Stimulated activated CD4-positive, alpha-beta T cell treated with anti-CD3 and anti-CD28 coated beads, Interleukin-12 subunit alpha, Interleukin-12 subunit beta, amount 100 ng/mL, for 4 hours (primary cell): ENCODE data around the gene LRP1.

Experiments
- DNase-seq: peaks from one replicate; pipeline ENCODE4 v3.0.0-alpha.2; 2020

LRP1 gene

GRCh38 chr12:57127726-57128518 is at the start of gene LRP1:
Gene LRP1 (plus strand): TSS chr12:57128483. CDS start chr12:57128965, 482 bp downstream.
- DNase-seq: peak; percentile 72

GRCh38 chr12:57078519-57079404 is 49.5 kb upstream of the LRP1 start, which contains the start of gene NEMP1:
Gene NEMP1 (minus strand): TSS chr12:57078791. CDS start chr12:57078745, 46 bp downstream.
- peak; percentile 82 for DNase-seq

- no peak for DNase-seq
Observed at GRCh38 chr12:57079821-57080220, 48.5 kb upstream of the LRP1 start.

GRCh38 chr12:57080855-57081254 is 47.4 kb upstream of the LRP1 start:
- no peak for DNase-seq

GRCh38 chr12:57085999-57086492 is 42.2 kb upstream of the LRP1 start:
- no peak for DNase-seq

- peak; percentile 63 for DNase-seq
Observed at GRCh38 chr12:57086493-57087009, 41.7 kb upstream of the LRP1 start.

GRCh38 chr12:57087010-57087690 is 41.1 kb upstream of the LRP1 start:
- DNase-seq: peak; percentile 97

GRCh38 chr12:57087691-57088353 is 40.5 kb upstream of the LRP1 start:
- DNase-seq: peak; percentile 80

GRCh38 chr12:57088354-57089270 is 39.7 kb upstream of the LRP1 start, which contains the start of gene NAB2:
Gene NAB2 (plus strand): TSS chr12:57089114. CDS start chr12:57089272, 158 bp downstream.
- DNase-seq: peak; percentile 85

- peak; percentile 58 for DNase-seq
Observed at GRCh38 chr12:57089271-57090245, 38.7 kb upstream of the LRP1 start.

GRCh38 chr12:57090490-57090889 is 37.8 kb upstream of the LRP1 start:
- DNase-seq: no peak

- DNase-seq: no peak
Observed at GRCh38 chr12:57090924-57091637, 37.2 kb upstream of the LRP1 start.

- DNase-seq: no peak
Observed at GRCh38 chr12:57091638-57092528, 36.4 kb upstream of the LRP1 start.

GRCh38 chr12:57092529-57092862 is 35.8 kb upstream of the LRP1 start:
- no peak for DNase-seq

GRCh38 chr12:57092876-57093414 is 35.3 kb upstream of the LRP1 start:
- no peak for DNase-seq

- peak; percentile 77 for DNase-seq
Observed at GRCh38 chr12:57093415-57094207, 34.7 kb upstream of the LRP1 start.
